GM12891 (cell line): ENCODE measurements around the gene AGPAT3.

Source experiments
- PAX5 ChIP-seq: IDR thresholded peaks from 2 replicates; pipeline ENCODE4 v1.6.1; 2011; ENCODE audit warnings: low read length, moderate library complexity, mild to moderate bottlenecking; ENCODE audit not compliant: insufficient read depth, severe bottlenecking
- POLR2A ChIP-seq: IDR thresholded peaks from 2 replicates; pipeline ENCODE4 v1.6.1; 2011; ENCODE audit warnings: low read depth, low read length, control low read depth
- POLR2AphosphoS5 ChIP-seq: IDR thresholded peaks from 2 replicates; pipeline ENCODE4 v1.6.1; 2011; ENCODE audit warnings: low read depth, low read length, control low read depth
- POU2F2 ChIP-seq: IDR thresholded peaks from 2 replicates; pipeline ENCODE4 v1.6.1; 2011; ENCODE audit warnings: low read depth, mild to moderate bottlenecking, control low read depth, low read length, moderate library complexity
- SPI1 ChIP-seq: IDR thresholded peaks from 2 replicates; pipeline ENCODE4 v1.6.1; 2011; ENCODE audit warnings: low read depth, low read length, control low read depth
- TAF1 ChIP-seq: IDR thresholded peaks from 2 replicates; pipeline ENCODE4 v1.6.1; 2011; ENCODE audit warnings: low read depth, low read length, control low read depth

- TF ChIP-seq SPI1: no peak
- no peak for TF ChIP-seq POLR2A
- TF ChIP-seq POLR2AphosphoS5: no peak
- no peak for TF ChIP-seq TAF1
- no peak for TF ChIP-seq POU2F2
- TF ChIP-seq PAX5: no peak
These were observed 27.3 kb downstream of the AGPAT3 start for GRCh38 chr21:43892334-43892733.
